NT2/D1 (cell line): ENCODE measurements around the gene LCE1E.

Experiments used
- SUZ12 ChIP-seq: IDR thresholded peaks from 2 replicates; pipeline ENCODE4 v1.6.1; 2011; ENCODE audit not compliant: insufficient read length, insufficient read depth; ENCODE audit errors: extremely low read depth
- YY1 ChIP-seq: IDR thresholded peaks from 2 replicates; pipeline ENCODE4 v1.6.1; 2011; ENCODE audit not compliant: insufficient read length, insufficient read depth
- ZNF274 ChIP-seq: IDR thresholded peaks from 2 replicates; pipeline ENCODE4 v1.6.1; 2011; ENCODE audit warnings: mild to moderate bottlenecking, low read depth, low read length

GRCh38 chr1:152824964-152825363, 38.9 kb downstream of the LCE1E start:
- TF ChIP-seq ZNF274, result no peak
- TF ChIP-seq YY1, result no peak
- TF ChIP-seq SUZ12, result no peak
